C4-2B (cell line): ENCODE results near the gene MTA1.

ENCODE experiments used
- CTCF ChIP-seq: fragments of 450-650 bp; conservative IDR thresholded peaks from 2 replicates; pipeline ENCODE4 v1.5.1; 2017; ENCODE audit warnings: mild to moderate bottlenecking
- ZFX ChIP-seq: fragments of 450-650 bp; IDR thresholded peaks from 2 replicates; pipeline ENCODE4 v1.6.1; 2017

- TF ChIP-seq CTCF = no peak
- TF ChIP-seq ZFX = no peak
Measured at GRCh38 chr14:105444859-105445258, 25.2 kb downstream of the MTA1 start.
